ENCODE data around the gene PDLIM5.

Gene PDLIM5

GRCh38 chr4:94559351-94559806, 107.6 kb downstream of the PDLIM5 start:
- peak; percentile 66 for DNase-seq (ENCODE audit: low read depth)

DNA sequence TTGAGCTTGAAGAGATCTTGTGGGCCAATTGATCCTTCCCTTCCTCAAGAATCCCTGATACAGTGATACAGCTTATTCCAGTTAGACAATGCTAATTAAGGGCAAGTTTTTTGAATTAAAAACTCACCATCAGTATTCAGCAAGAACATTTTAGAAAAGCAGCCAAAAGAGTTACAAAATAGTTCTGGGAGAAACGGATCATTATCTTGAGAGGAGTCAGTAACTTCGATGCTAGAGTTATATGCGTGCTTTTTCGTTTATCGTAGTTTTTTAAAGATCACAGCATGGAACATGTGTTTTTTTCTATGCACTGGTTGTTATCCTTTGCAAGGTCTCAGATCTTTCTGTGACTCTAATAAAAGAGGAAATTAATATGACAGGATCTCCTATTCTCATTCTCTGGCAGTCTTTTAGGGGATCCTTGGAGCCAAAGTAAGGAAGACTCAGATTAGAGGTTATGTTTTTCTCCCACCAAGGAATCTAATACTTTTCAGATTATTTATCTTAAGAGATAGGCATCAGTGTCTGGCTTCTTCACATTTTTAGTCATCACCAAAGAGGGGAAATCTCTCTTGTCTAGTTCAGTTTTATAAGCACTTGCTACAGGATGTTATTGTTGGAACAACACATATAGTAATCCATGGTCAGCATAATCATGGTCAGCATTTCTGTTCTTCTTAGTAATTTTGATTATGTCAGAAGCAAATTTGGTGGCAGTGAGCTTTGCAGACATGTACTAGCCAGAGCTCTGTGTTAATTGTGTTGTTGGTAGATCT, 109.7 kb downstream of the PDLIM5 start:
- peak; percentile 60 for DNase-seq (ENCODE audit: low read depth)

GRCh38 chr4:94562285-94562684, 110.5 kb downstream of the PDLIM5 start:
- DNase-seq (ENCODE audit: low read depth), result no peak

DNA sequence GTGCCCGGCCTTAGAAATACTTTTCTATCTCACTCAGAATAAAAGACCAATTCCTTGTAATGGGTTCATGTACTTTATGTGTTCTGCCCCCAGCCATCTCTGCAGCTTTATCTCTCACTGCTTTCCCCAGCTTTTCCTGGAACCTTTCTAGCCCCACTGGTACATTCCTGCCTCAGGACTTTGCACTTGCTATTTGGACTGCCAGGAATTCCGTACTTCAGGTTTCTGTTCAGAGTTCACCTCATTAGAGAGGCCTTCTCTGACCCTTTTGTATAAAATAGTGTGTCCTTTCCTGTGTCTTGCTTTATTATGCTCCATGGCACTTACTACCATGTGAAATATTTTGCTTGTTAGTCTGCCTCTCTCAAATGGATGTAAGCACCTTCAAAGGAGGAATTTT, 112.5 kb downstream of the PDLIM5 start:
- DNase-seq (ENCODE audit: low read depth), result no peak

DNA sequence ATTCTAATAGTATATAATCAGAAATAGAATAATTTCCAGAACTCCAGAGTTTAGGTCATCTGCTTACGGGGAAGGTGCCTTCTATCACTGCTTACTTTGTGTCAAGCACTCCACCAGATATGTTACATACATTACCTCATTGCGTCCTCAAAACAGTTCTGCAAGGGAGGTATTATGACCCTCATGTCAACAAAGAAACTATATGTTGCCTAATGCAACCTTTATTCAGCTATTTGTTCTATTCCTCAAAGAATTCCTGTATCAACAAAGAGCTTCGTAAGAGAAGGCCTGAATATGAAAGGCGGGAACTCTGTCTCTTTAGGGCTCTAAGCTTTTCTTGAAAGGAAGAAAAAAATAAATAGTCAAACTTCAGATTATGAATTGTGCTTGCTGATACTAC, 114.7 kb downstream of the PDLIM5 start:
- DNase-seq (ENCODE audit: low read depth), result no peak

DNA sequence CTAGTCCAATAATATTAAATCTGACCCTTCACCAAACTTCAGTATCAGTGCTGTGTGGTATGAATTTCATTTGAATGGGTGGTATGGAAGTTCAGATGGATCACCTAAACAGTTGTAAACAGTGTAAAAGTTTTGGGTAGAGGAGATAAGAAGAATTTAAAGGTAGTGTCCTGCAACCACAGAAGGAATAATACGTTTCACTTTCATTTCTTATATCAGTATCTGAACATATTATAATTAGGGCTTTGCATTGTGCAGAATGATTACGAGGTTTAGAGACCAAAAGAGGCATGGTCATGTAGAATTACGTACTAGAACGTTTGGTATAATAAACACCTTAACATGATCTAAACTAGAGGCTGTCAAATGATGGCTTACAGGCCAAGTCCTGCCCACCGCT, 116.1 kb downstream of the PDLIM5 start:
- DNase-seq (ENCODE audit: low read depth), result no peak

DNA sequence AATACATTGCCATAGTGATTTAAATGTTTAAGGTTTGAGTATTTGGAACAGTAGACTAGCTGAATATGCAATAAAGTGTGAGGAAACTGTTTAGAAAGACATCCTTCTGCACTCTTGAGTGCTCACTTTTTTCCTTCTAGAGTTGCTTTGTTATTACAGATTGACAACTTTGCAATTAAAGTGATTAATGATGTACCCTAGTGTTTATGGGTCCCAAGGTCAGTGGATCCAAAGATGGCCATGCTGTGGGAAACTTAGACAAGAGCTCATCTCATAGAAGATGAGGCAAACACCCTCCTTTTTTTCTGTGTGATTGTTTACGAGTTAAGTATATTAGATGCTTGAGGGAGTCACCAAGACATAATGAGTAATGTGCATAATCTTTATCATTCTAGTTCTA, 118.8 kb downstream of the PDLIM5 start:
- DNase-seq (ENCODE audit: low read depth), result no peak

DNA sequence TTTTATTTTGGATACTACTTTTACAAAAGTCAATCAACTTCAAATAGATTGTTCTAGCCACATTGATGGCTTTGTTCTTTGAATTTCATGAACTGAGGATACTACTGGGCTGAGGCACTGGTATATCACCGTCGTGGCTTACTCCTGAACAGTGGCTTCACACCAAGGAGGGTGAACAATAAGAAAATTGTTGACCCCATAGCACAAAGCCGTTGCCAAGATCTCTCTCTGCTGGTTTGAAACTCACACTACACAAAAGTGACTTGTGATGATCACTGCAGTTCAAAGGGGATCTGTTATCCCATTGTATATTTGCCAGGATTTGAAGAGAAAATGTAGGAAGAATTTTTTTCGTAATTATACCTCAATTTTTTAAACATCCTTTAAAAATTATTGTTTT, 119.6 kb downstream of the PDLIM5 start:
- no peak for DNase-seq (ENCODE audit: low read depth)

DNA sequence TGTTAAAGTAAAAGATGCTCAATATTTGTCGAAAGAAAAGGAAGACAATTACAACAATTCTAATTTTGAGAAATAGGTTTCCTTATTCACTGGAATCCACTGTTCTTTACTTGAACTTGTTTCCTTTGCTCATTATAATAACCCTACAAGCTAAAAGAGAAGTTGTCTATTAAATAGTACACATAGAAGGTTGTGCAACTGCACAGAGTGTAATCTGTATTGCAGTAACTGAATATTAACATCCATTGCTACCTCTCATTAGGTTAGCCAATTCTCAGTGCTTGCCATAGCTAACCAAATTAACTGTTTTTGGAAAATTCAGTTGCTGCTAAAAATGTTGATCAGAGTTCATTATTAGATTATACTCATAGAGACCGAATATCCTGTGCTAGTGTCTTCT, 120.0 kb downstream of the PDLIM5 start:
- no peak for DNase-seq (ENCODE audit: low read depth)

DNA sequence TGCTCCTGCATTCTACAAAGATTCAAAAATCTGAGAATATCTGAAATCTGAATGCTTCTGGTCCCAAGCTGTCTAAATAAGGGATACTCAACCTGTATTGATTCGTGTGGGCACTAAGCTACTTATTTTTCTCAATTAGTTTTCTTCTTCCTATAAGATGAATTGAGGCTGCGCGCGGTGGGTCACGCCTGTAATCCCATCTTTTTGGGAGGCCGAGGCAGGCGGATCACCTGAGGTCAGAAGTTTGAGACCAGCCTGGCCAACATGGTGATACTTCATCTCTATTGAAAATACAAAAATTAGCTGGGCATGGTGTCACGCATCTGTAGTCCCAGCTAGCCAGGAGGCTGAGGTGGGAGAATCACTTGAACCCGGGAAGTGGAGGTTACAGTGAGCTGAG, 122.3 kb downstream of the PDLIM5 start:
- no peak for DNase-seq (ENCODE audit: low read depth)

GRCh38 chr4:94574616-94575015, 122.9 kb downstream of the PDLIM5 start:
- DNase-seq (ENCODE audit: low read depth), result peak; percentile 28

- no peak for DNase-seq (ENCODE audit: low read depth)
Observed at GRCh38 chr4:94575652-94576051, 123.9 kb downstream of the PDLIM5 start.

DNA sequence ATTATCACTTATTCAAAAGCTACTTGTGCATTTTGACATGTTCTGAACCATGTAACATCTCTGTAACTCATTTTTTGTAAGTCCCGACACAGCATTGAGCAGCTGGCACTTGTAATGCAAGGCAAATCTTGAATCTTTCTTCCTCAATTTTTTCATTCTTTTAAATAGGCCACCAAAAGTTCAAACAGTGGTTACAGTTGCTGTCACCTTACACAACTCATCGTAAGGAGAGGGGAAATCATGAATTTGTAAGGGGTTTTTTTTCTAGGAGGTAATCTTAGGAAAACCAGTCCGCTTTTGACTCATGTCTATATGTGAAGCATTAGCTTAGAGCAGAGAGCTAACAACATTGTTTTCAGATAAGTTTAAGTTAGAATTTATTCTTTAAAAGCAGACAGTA, 124.5 kb downstream of the PDLIM5 start:
- DNase-seq (ENCODE audit: low read depth), result no peak

- DNase-seq (ENCODE audit: low read depth), result peak; percentile 78
Observed at GRCh38 chr4:94577136-94577535, 125.4 kb downstream of the PDLIM5 start.

DNA sequence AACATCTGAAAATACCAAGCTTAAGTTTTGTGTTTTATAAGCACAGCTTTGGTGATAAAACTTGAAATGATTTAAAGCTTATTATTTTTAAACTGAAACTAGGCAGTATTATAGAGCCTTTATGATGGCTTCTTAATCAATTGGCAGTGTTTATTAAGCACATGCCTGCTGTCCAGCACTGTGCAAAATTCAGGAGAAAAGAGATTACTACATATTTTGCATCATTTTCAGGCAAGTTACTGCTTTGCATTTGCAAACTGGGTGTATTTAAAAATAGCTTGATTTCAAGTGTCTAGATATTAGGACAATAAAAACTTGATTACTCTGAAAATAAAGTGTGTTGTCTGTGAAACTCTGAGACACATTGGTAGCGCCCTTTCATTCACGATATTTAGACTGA, 126.5 kb downstream of the PDLIM5 start:
- DNase-seq (ENCODE audit: low read depth), result no peak

DNA sequence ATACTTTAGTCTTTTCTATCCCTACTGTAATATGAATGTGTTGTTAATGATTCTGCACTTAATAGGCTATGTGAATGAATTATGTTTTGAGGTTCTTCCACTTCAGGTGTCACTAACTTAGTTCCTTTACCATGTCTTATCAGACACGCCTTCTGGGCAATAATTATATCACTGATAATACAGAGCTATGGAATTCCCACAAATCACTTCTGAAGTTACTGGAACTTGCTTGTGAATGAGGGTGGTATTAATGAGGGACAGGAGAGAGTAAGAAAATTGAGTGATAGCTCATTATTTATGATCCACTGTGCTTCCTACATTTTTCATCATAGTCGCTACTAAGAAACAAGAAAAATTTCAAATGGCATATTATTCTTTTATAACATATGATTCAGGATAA, 130.0 kb downstream of the PDLIM5 start:
- no peak for DNase-seq (ENCODE audit: low read depth)

- DNase-seq (ENCODE audit: low read depth), result peak; percentile 19
Observed at GRCh38 chr4:94582517-94582916, 130.8 kb downstream of the PDLIM5 start.

GRCh38 chr4:94583914-94584641, 132.3 kb downstream of the PDLIM5 start:
- no peak for DNase-seq (ENCODE audit: low read depth)

- DNase-seq (ENCODE audit: low read depth), result no peak
Observed at GRCh38 chr4:94588896-94589693, 137.4 kb downstream of the PDLIM5 start.

- DNase-seq (ENCODE audit: low read depth), result no peak
Observed at GRCh38 chr4:94590493-94590892, 138.8 kb downstream of the PDLIM5 start.

GRCh38 chr4:94591289-94591688, 139.5 kb downstream of the PDLIM5 start:
- no peak for DNase-seq (ENCODE audit: low read depth)

DNA sequence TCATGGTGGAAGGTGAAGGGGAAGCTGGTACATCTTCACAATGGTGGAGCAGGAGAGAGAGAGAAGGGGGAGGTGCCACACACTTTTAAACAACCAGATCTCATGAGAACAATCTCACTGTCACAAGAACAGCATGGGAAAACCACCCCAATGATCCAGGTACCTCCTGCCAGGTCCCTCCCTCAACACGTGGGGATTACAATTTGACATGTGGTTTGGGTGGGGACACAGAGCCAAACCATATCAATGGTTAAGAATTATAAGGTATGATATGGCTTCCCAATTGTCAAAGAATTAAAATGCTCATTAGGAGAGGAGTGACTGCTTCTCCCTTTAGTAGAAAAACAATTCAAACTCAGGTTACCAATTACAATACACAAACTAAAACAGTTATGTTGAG, 143.3 kb downstream of the PDLIM5 start:
- no peak for DNase-seq (ENCODE audit: low read depth)

All from stromal cell of bone marrow (primary cell).